Measurements from ENCODE around the gene C19orf33.

GRCh38 chr19:38294090-38294489, 10.0 kb upstream of the C19orf33 start:
- TF ChIP-seq POLR2AphosphoS5 (IDR thresholded peaks at IDR 0.05; ENCODE audit: low read depth) = no peak
- TF ChIP-seq CTCF (IDR thresholded peaks at IDR 0.05; ENCODE audit: insufficient read depth, low read length) = no peak
